ENCODE results near the gene ADRB1. TPM values are rescaled to one million over a fixed set of nuclear protein-coding genes. Genes with fewer than 3 reads are reported as not detected.

ADRB1 gene
- total and polyA plus RNA-seq, 2 donors from 2014 or later, result 0.72 to 1.4 TPM

DNA sequence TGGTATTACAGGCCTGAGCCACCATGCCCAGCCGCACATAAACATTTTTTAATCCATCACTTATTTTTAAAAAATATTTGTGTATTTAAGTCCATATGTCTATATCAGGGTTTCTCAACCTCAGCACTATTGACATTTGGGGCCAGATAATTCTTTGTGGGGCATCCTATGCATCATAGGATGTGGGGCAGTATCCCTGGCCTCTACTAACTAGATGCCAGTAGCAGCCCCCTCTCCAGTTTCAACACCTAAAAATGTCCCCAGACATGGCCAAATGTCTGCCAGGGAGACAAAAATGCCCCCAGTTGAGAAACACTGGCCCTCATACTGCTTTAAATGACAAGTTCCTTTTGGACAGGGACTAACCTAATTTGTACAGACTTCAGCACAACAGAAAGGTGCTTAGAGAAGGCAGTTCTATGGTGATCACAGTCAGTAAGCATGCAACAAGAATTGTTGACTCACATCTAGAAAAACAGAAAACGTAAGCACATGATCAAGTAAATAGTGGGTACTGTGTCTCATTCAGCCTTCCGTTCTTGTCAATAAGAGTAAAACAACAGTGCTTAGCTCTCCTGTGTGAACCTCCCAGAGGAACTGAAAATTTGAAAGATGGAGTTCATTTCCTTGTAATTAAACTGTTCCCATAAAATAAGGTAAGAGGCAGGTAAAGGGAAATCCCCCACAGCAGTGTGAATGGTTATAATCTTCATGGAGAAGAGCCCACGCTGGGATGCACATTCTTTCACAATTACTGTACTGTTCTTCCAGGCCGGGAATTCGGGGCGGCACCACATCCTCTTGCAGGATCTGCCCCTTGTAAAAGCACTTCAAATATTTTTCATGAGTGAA is 17.3 kb upstream of the ADRB1 start:
- Histone ChIP-seq H3K27ac (ENCODE audit: low read depth in 2 of 2, low read length in 2 of 2) (no peak overlapping the region), H3K27me3 (ENCODE audit: control insufficient read depth, insufficient read depth, low read length) (no peaks in the 10 kb centered on the region), H3K4me3 (ENCODE audit: low read length in 3 of 3) (no peak overlapping the region), H3K36me3 (ENCODE audit: control insufficient read depth in 2 of 3, insufficient read depth in 3 of 3, low read length in 3 of 3) (no peaks in the 10 kb centered on the region), H3K9ac (ENCODE audit: low read length in 3 of 3) (no peak overlapping the region), H3K4me1 (ENCODE audit: control insufficient read depth in 2 of 3, insufficient read depth in 2 of 3, low read depth in 1 of 3, low read length in 3 of 3) (peaks cover 0 to 2% (median 0%) of the 10 kb centered on the region in 3 donors), H3K9me3 (ENCODE audit: control insufficient read depth in 2 of 3, insufficient read depth in 1 of 3, low read length in 3 of 3) (no peaks in the 10 kb centered on the region)
- intact Hi-C loops (cut with DNase I), result no loop called here
- TF ChIP-seq, protein P1, sequence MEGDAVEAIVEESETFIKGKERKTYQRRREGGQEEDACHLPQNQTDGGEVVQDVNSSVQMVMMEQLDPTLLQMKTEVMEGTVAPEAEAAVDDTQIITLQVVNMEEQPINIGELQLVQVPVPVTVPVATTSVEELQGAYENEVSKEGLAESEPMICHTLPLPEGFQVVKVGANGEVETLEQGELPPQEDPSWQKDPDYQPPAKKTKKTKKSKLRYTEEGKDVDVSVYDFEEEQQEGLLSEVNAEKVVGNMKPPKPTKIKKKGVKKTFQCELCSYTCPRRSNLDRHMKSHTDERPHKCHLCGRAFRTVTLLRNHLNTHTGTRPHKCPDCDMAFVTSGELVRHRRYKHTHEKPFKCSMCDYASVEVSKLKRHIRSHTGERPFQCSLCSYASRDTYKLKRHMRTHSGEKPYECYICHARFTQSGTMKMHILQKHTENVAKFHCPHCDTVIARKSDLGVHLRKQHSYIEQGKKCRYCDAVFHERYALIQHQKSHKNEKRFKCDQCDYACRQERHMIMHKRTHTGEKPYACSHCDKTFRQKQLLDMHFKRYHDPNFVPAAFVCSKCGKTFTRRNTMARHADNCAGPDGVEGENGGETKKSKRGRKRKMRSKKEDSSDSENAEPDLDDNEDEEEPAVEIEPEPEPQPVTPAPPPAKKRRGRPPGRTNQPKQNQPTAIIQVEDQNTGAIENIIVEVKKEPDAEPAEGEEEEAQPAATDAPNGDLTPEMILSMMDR (IDR thresholded peaks at IDR 0.05; ENCODE audit: borderline replicate concordance, extremely low read depth, insufficient read depth), result no peak
- DNase-seq (no peak), FAIRE-seq (no peak)

DNA sequence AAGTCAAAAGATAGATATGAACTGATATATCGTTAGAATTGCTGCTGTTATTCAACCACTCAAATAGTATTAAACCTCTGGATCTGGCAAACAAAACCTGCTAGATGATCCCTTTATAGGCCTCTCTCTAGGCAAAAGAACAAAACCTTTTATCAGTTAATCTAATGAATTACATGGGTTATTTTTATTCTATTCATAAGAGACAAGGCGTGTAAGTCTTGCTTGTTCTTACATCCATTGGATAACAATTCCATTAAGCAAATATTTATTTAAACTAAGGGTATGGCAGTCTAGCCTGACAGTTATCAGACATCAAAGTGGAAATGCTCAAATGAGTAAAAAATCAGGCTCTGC is 16.6 kb upstream of the ADRB1 start:
- H3K27ac ChIP-seq (ENCODE audit: low read depth in 2 of 2, low read length in 2 of 2), result no peak overlapping the region
- intact Hi-C loops (cut with DNase I), result no loop called here
- FAIRE-seq, result no peak

DNA sequence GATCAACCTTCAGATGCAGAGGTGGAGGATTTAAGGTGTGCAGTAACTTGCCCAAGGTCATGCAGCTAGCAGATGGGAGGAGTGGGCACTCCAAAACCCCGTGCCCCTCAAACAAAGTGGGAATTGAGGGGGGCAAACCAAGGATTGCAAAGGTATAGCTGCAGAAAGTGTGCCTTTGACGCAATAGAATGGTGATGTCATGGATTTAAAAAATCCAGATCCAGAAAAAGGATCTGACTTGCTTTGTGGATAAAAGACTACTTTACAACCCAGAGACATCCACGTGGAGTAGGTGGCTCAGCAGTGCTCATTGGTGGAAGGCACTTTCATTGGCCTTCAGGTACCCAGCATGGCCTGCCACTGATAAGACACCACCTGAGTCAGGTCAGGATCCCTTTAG is 15.7 kb upstream of the ADRB1 start:
- no peak for FAIRE-seq
- intact Hi-C loops (cut with DNase I), result no loop called here
- no peaks in the 10 kb centered on the region for H3K9me3 ChIP-seq (ENCODE audit: control insufficient read depth in 2 of 3, insufficient read depth in 1 of 3, low read length in 3 of 3)

More for the DNA sequence above, 16.6 kb upstream of the ADRB1 start:
- H3K9me3 ChIP-seq (ENCODE audit: control insufficient read depth in 2 of 3, insufficient read depth in 1 of 3, low read length in 3 of 3), result no peaks in the 10 kb centered on the region
- no peak overlapping the region for H3K4me3 ChIP-seq (ENCODE audit: low read length in 3 of 3)
- TF ChIP-seq, protein P1 (IDR thresholded peaks at IDR 0.05; ENCODE audit: borderline replicate concordance, extremely low read depth, insufficient read depth), result no peak
- H3K9ac ChIP-seq (ENCODE audit: low read length in 3 of 3), result no peak overlapping the region
- no peak for DNase-seq
- no peaks in the 10 kb centered on the region for H3K36me3 ChIP-seq (ENCODE audit: control insufficient read depth in 2 of 3, insufficient read depth in 3 of 3, low read length in 3 of 3)
- no peaks in the 10 kb centered on the region for H3K27me3 ChIP-seq (ENCODE audit: control insufficient read depth, insufficient read depth, low read length)
- H3K4me1 ChIP-seq (ENCODE audit: control insufficient read depth in 2 of 3, insufficient read depth in 2 of 3, low read depth in 1 of 3, low read length in 3 of 3), result peaks cover 0 to 2% (median 0%) of the 10 kb centered on the region in 3 donors

More for the DNA sequence above, 15.7 kb upstream of the ADRB1 start:
- Histone ChIP-seq H3K4me3 (ENCODE audit: low read length in 3 of 3) (no peak overlapping the region), H3K4me1 (ENCODE audit: control insufficient read depth in 2 of 3, insufficient read depth in 2 of 3, low read depth in 1 of 3, low read length in 3 of 3) (peaks cover 0 to 2% (median 0%) of the 10 kb centered on the region in 3 donors), H3K9ac (ENCODE audit: low read length in 3 of 3) (no peak overlapping the region), H3K27ac (ENCODE audit: low read depth in 2 of 2, low read length in 2 of 2) (no peak overlapping the region), H3K36me3 (ENCODE audit: control insufficient read depth in 2 of 3, insufficient read depth in 3 of 3, low read length in 3 of 3) (no peaks in the 10 kb centered on the region), H3K27me3 (ENCODE audit: control insufficient read depth, insufficient read depth, low read length) (peaks cover 3% of the 10 kb centered on the region)
- DNase-seq, result no peak
- TF ChIP-seq, protein P1 (IDR thresholded peaks at IDR 0.05; ENCODE audit: borderline replicate concordance, extremely low read depth, insufficient read depth), result no peak
